Hair follicle dermal papilla cell (primary cell): ENCODE results near the gene MT3. TPM values are rescaled to one million over a fixed set of nuclear protein-coding genes. Genes with fewer than 3 reads are reported as not detected.

Source experiments
- total RNA-seq: library from RNA; depleted of rRNA; stranded (reverse); fragments of >200 nt; gene quantifications from 2 replicates; pipeline ENCODE4 v1.2.3, GENCODE V29; 2012

The MT3 gene
- not detected in 2 replicates for total RNA-seq

GRCh38 chr16:56589141-56590039, at the start of gene MT3:
TSS of gene MT3 (plus strand) at chr16:56589528. CDS start at chr16:56589591, 63 bp downstream.

GRCh38 chr16:56564793-56565477, 24.4 kb upstream of the MT3 start, which contains the start of gene MT4:
TSS of gene MT4 (plus strand) at chr16:56565073. CDS start at chr16:56565129, 56 bp downstream.

DNA sequence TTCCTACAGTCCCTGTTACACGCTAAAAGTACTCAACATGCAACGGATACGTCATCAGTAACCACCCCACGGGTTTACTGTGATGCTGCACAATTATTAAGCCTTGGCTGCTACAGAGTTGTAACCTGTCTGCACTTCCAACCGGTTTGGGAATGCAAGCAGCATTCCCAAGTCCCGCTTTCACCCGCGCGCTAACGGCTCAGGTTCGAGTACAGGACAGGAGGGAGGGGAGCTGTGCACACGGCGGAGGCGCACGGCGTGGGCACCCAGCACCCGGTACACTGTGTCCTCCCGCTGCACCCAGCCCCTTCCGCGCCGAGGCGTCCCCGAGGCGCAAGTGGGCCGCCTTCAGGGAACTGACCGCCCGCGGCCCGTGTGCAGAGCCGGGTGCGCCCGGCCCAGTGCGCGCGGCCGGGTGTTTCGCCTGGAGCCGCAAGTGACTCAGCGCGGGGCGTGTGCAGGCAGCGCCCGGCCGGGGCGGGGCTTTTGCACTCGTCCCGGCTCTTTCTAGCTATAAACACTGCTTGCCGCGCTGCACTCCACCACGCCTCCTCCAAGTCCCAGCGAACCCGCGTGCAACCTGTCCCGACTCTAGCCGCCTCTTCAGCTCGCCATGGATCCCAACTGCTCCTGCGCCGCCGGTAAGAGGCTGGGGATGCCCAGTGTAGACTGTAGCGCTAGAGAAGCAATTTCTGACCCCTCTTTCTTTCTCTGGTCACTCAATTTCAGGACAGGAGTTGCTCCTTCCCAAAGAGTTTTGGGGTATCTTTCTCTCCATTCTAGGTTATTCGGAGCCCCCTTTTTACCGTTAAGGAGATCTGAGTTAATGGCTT, 18.9 kb downstream of the MT3 start, which contains the start of gene MT2A:
Gene MT2A, plus strand, starts transcription at position 542 of the 833 bp plus-strand sequence. Its CDS starts 72 bp downstream, at position 614.

DNA sequence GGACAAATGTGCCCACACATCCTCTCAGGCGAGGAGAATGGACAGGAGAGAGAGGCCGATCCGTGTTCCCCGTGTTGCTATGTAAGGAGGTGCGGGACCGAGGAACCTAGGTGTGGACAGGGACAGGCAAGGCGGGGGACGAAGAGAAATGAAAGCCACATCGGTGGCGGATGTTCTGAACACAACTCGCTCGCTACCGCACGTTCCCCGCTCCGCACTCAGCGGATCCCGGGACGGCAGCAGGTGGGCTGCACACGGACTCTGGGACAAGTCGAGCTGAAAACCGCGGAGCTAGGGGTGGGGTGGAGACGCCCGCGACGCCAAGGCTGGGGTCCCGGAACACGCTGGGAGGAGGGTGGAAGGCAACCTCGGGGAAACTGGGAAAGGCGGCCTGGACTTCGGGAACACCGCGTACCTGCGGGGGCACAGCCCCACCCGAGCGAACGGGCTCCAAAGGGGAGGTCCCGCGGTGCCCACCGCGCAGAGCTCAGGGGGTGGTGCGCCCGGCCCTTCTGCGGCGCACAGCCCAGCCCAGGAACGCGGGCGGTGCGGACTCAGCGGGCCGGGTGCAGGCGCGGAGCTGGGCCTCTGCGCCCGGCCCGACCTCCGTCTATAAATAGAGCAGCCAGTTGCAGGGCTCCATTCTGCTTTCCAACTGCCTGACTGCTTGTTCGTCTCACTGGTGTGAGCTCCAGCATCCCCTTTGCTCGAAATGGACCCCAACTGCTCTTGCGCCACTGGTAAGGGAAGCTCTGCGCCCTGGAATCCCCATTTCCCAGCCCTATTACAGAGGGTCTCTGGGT, 36.0 kb downstream of the MT3 start, which contains the start of gene MT1E:
Gene MT1E, plus strand, starts transcription at position 642 of the 803 bp plus-strand sequence. Its CDS starts 71 bp downstream, at position 713.

GRCh38 chr16:56632156-56632847, 43.0 kb downstream of the MT3 start, which contains the start of gene MT1M:
TSS of gene MT1M (plus strand) at chr16:56632659. CDS start at chr16:56632732, 73 bp downstream.

DNA sequence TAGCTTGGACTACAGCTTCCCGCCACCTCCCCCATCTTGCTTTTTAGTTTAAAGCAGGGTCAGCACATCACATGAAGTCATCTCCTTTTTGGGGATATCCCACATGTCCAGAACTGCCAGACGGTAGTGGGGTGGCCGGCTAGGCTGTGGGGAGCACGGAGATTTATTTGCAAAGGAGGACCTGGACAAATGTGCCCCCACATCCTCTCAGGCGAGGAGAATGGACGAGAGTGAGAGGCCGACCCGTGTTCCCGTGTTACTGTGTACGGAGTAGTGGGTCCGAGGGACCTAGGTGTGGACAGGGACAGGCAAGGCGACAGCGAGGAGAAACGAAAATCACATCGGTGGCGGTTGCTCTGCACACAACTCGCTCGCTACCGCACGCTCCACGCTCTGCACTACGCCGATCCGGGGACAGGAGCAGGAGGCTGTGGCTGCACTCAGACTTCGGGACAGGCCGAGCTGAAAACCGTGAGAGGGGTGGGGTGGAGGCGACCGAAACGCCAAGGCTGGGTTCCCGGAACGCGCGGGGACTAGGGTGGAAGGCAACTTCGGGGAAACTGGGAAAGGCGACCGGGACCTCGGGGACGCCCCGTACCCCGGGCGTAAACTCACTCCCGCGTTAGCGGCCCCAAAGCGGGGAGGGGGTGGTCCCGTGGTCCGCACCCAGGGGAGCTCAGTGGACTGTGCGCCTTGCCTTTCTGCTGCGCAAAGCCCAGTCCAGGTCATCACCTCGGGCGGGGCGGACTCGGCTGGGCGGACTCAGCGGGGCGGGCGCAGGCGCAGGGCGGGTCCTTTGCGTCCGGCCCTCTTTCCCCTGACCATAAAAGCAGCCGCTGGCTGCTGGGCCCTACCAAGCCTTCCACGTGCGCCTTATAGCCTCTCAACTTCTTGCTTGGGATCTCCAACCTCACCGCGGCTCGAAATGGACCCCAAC, 48.8 kb downstream of the MT3 start, which contains the start of gene MT1A:
Gene MT1A, plus strand, starts transcription at position 853 of the 937 bp plus-strand sequence. Its CDS starts 73 bp downstream, at position 926.

Other genes starting within 250 kb of the MT3 start
- gene AMFR, start 164.0 kb upstream of the MT3 start, total RNA-seq: 240 and 294 TPM in 2 replicates
- gene NUDT21, start 138.2 kb upstream of the MT3 start, total RNA-seq: 58.4 and 60.5 TPM in 2 replicates
- 81.3 and 121 TPM in 2 replicates for gene OGFOD1, start 138.0 kb upstream of the MT3 start, total RNA-seq
- gene BBS2, start 69.5 kb upstream of the MT3 start, total RNA-seq: 60.7 and 61.8 TPM in 2 replicates
- not detected in 2 replicates for gene MT4, start 24.5 kb upstream of the MT3 start, total RNA-seq
- 5.6 and 7.5 TPM in 2 replicates for gene MT2A, start 19.1 kb downstream of the MT3 start, total RNA-seq
- gene MT1E, start 36.3 kb downstream of the MT3 start, total RNA-seq: 16.6 and 18.0 TPM in 2 replicates
- gene MT1M, start 43.1 kb downstream of the MT3 start, total RNA-seq: 0.81 and 1.6 TPM in 2 replicates
- gene MT1A, start 49.1 kb downstream of the MT3 start, total RNA-seq: not detected in 2 replicates
- not detected in 2 replicates for gene MT1B, start 62.4 kb downstream of the MT3 start, total RNA-seq
- gene MT1F, start 68.4 kb downstream of the MT3 start, total RNA-seq: 0.16 TPM in 1 of 2 replicates, not detected in the other
- not detected in 2 replicates for gene MT1G, start 78.5 kb downstream of the MT3 start, total RNA-seq
- not detected in 2 replicates for gene MT1H, start 80.3 kb downstream of the MT3 start, total RNA-seq
- 13.1 and 13.8 TPM in 2 replicates for gene MT1X, start 92.9 kb downstream of the MT3 start, total RNA-seq
- gene NUP93, start 140.6 kb downstream of the MT3 start, total RNA-seq: 40.7 and 44.6 TPM in 2 replicates